ENCODE results near the gene GPT2. TPM values are rescaled to one million over a fixed set of nuclear protein-coding genes. Genes with fewer than 3 reads are reported as not detected.
"Not testable (repeated sequence)": the region's sequence is repeated elsewhere in the genome, so short reads cannot be mapped to it uniquely, and the experiment has no call there.

Gene GPT2
- total and polyA plus RNA-seq, 8 donors: 9.1 to 44.9 (median 37.5) TPM

GRCh38 chr16:46929378-46930332, 45.5 kb downstream of the GPT2 start:
- peak; percentile 94 for ATAC-seq
- intact Hi-C loops (cut with DNase I): no loop called here
- H3K27me3 ChIP-seq: no peaks in the 10 kb centered on the region

GRCh38 chr16:46930861-46931260, 46.7 kb downstream of the GPT2 start:
- Histone ChIP-seq H3K9me3 (no peaks in the 10 kb centered on the region), H3K4me3 (no peak overlapping the region), H3K36me3 (peaks cover 0 to 18% of the 10 kb centered on the region in 2 donors), H3K27ac (no peak overlapping the region), H3K27me3 (no peaks in the 10 kb centered on the region), H3K4me1 (no peaks in the 10 kb centered on the region)
- no peak for DNase-seq
- no peak for ATAC-seq
- no peak for TF ChIP-seq CTCF (IDR thresholded peaks at IDR 0.05)
- intact Hi-C loops (cut with DNase I): no loop called here

More at GRCh38 chr16:46929378-46930332, 45.5 kb downstream of the GPT2 start:
- no peaks in the 10 kb centered on the region for H3K9me3 ChIP-seq
- H3K36me3 ChIP-seq: peaks cover 0 to 26% of the 10 kb centered on the region in 2 donors
- H3K27ac ChIP-seq: no peak overlapping the region
- TF ChIP-seq CTCF (IDR thresholded peaks at IDR 0.05): peak; percentile 81 to 96
- peak in 3 of 4 donors; percentile 48 to 91 (median 48) for DNase-seq
- H3K4me3 ChIP-seq: no peak overlapping the region
- no peaks in the 10 kb centered on the region for H3K4me1 ChIP-seq

- Histone ChIP-seq H3K27me3 (no peaks in the 10 kb centered on the region), H3K4me3 (no peak overlapping the region), H3K4me1 (no peaks in the 10 kb centered on the region), H3K9me3 (no peaks in the 10 kb centered on the region), H3K36me3 (peaks cover 0 to 3% of the 10 kb centered on the region in 2 donors), H3K27ac (no peak overlapping the region)
- no peak for ATAC-seq
- intact Hi-C loops (cut with DNase I): no loop called here
- no peak for DNase-seq
- TF ChIP-seq CTCF (IDR thresholded peaks at IDR 0.05): no peak
Measured at GRCh38 chr16:46932802-46933201, 48.6 kb downstream of the GPT2 start.

- Histone ChIP-seq H3K4me1 (no peaks in the 10 kb centered on the region), H3K27me3 (no peaks in the 10 kb centered on the region), H3K4me3 (no peak overlapping the region), H3K27ac (no peak overlapping the region), H3K9me3 (no peaks in the 10 kb centered on the region), H3K36me3 (no peaks in the 10 kb centered on the region)
- intact Hi-C loops (cut with DNase I): no loop called here
- no peak for TF ChIP-seq CTCF (IDR thresholded peaks at IDR 0.05)
- ATAC-seq: no peak
- no peak for DNase-seq
Measured at GRCh38 chr16:46937536-46937935, 53.4 kb downstream of the GPT2 start.

- H3K4me1 ChIP-seq; H3K27ac ChIP-seq; ATAC-seq; H3K9me3 ChIP-seq; H3K36me3 ChIP-seq; intact Hi-C loops (cut with DNase I); H3K4me3 ChIP-seq; H3K27me3 ChIP-seq; DNase-seq: not testable (repeated sequence)
Measured at GRCh38 chr16:46944713-46945112, 60.6 kb downstream of the GPT2 start.

Data from left lung (tissue), 10 donors.